GM18520 (cell line): ENCODE measurements around the gene DHX57.
"Not testable (repeated sequence)": the region's sequence is repeated elsewhere in the genome, so short reads cannot be mapped to it uniquely, and the experiment has no call there.

Experiments
- ATAC-seq: cut with Tn5 transposase; IDR thresholded peaks from one replicate; pipeline ENCODE4 v1.9.1; 2021; ENCODE audit not compliant: unreplicated experiment

Gene DHX57

GRCh38 chr2:38806015-38806732, 69.6 kb downstream of the DHX57 start:
- ATAC-seq, result no peak

- no peak for ATAC-seq
Measured at GRCh38 chr2:38797953-38798352, 77.8 kb downstream of the DHX57 start.

GRCh38 chr2:38797250-38797676, 78.5 kb downstream of the DHX57 start:
- no peak for ATAC-seq

GRCh38 chr2:38795016-38795415, 80.7 kb downstream of the DHX57 start:
- not testable (repeated sequence) for ATAC-seq

- no peak for ATAC-seq
Measured at GRCh38 chr2:38794235-38794946, 81.3 kb downstream of the DHX57 start.

- no peak for ATAC-seq
Measured at GRCh38 chr2:38793511-38793910, 82.2 kb downstream of the DHX57 start.

GRCh38 chr2:38792751-38793150, 83.0 kb downstream of the DHX57 start:
- ATAC-seq, result no peak

GRCh38 chr2:38792321-38792720, 83.4 kb downstream of the DHX57 start:
- not testable (repeated sequence) for ATAC-seq

GRCh38 chr2:38791744-38792143, 84.0 kb downstream of the DHX57 start:
- ATAC-seq, result no peak

- no peak for ATAC-seq
Measured at GRCh38 chr2:38789691-38790090, 86.0 kb downstream of the DHX57 start.

GRCh38 chr2:38788306-38788705, 87.4 kb downstream of the DHX57 start:
- ATAC-seq, result no peak

- no peak for ATAC-seq
Measured at GRCh38 chr2:38783586-38783985, 92.1 kb downstream of the DHX57 start.

- no peak for ATAC-seq
Measured at GRCh38 chr2:38778687-38779082, 97.0 kb downstream of the DHX57 start.

- no peak for ATAC-seq
Measured at GRCh38 chr2:38776531-38776930, 99.2 kb downstream of the DHX57 start.

GRCh38 chr2:38775921-38776225, 99.9 kb downstream of the DHX57 start:
- no peak for ATAC-seq

GRCh38 chr2:38775097-38775920, 100.4 kb downstream of the DHX57 start:
- ATAC-seq, result no peak

GRCh38 chr2:38771632-38772031, 104.1 kb downstream of the DHX57 start:
- no peak for ATAC-seq

- ATAC-seq, result no peak
Measured at GRCh38 chr2:38765551-38765950, 110.2 kb downstream of the DHX57 start.

GRCh38 chr2:38765149-38765548, 110.6 kb downstream of the DHX57 start:
- ATAC-seq, result no peak

- ATAC-seq, result no peak
Measured at GRCh38 chr2:38763728-38764127, 112.0 kb downstream of the DHX57 start.

GRCh38 chr2:38763228-38763627, 112.5 kb downstream of the DHX57 start:
- ATAC-seq, result no peak

- not testable (repeated sequence) for ATAC-seq
Measured at GRCh38 chr2:38755891-38756290, 119.8 kb downstream of the DHX57 start.
